ENCODE results near the gene ELOVL4.

DNA sequence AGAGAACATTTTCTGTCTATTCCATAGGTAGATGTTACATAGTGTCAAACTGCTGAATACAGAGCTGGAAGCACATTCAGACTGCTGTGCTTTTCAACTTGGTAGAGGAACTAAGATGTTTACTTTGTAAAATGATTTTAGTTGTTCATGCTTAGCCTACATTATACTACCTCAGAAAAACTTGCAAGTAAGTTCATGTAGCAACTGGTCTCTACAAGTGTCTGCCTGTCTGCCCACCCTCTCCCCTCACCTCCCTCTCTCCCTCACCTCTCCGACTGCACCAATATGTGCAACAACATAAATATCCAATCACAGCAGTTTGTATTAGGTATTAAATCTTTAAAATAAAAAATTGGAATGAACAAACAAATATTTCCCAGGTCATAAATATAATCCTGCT, 25.3 kb downstream of the ELOVL4 start:
- TF ChIP-seq, protein P1, sequence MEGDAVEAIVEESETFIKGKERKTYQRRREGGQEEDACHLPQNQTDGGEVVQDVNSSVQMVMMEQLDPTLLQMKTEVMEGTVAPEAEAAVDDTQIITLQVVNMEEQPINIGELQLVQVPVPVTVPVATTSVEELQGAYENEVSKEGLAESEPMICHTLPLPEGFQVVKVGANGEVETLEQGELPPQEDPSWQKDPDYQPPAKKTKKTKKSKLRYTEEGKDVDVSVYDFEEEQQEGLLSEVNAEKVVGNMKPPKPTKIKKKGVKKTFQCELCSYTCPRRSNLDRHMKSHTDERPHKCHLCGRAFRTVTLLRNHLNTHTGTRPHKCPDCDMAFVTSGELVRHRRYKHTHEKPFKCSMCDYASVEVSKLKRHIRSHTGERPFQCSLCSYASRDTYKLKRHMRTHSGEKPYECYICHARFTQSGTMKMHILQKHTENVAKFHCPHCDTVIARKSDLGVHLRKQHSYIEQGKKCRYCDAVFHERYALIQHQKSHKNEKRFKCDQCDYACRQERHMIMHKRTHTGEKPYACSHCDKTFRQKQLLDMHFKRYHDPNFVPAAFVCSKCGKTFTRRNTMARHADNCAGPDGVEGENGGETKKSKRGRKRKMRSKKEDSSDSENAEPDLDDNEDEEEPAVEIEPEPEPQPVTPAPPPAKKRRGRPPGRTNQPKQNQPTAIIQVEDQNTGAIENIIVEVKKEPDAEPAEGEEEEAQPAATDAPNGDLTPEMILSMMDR (IDR thresholded peaks at IDR 0.05) = no peak
- TF ChIP-seq POLR2A (IDR thresholded peaks at IDR 0.05) = no peak
